Cardiac fibroblast (primary cell): ENCODE data around the gene FTCD.
A peak's percentile ranks its signal among the peaks of the same experiment; 100 is the strongest.

Source experiments
- DNase-seq, 2 donors: peaks; one replicate each; pipeline versions ENCODE4 v3.0.0 to v3.0.0-alpha.2; 2010; ENCODE audit warnings: low read depth in 2 of 2
- H3K4me3 ChIP-seq, 2 donors: replicated peaks in 1 of 2; 1 replicate in 1 of 2; 2 replicates in 1 of 2; pipeline ENCODE4 v1.5.1; 2011; ENCODE audit warnings: low read depth in 2 of 2, low read length in 2 of 2, mild to moderate bottlenecking in 2 of 2, moderate library complexity in 1 of 2
- CTCF ChIP-seq: IDR thresholded peaks from one replicate; pipeline ENCODE4 v1.5.1; 2011; ENCODE audit warnings: low read depth, mild to moderate bottlenecking, low read length, inconsistent platforms

Gene FTCD

GRCh38 chr21:46138383-46138970 lies 16.9 kb downstream of the FTCD start:
- no peak for DNase-seq
- no peak overlapping the region for H3K4me3 ChIP-seq
- no peak for TF ChIP-seq CTCF

- no peak overlapping the region for H3K4me3 ChIP-seq
- no peak for TF ChIP-seq CTCF
- DNase-seq, result no peak
These were observed 17.5 kb downstream of the FTCD start for GRCh38 chr21:46137908-46138307.

- no peak for TF ChIP-seq CTCF
- H3K4me3 ChIP-seq, result no peak overlapping the region
- no peak for DNase-seq
These were observed 18.5 kb downstream of the FTCD start for GRCh38 chr21:46136739-46137349.

GRCh38 chr21:46135782-46136395 lies 19.5 kb downstream of the FTCD start:
- no peak for DNase-seq

GRCh38 chr21:46131838-46132651 lies 23.3 kb downstream of the FTCD start:
- TF ChIP-seq CTCF, result no peak
- H3K4me3 ChIP-seq, result no peak overlapping the region
- DNase-seq, result no peak

More at GRCh38 chr21:46135782-46136395, 19.5 kb downstream of the FTCD start:
- no peak overlapping the region for H3K4me3 ChIP-seq
- peak; percentile 21 for TF ChIP-seq CTCF

GRCh38 chr21:46131588-46131837 lies 23.9 kb downstream of the FTCD start:
- peak in 1 of 2 donors; percentile 27 for DNase-seq
- TF ChIP-seq CTCF, result no peak
- H3K4me3 ChIP-seq, result no peak overlapping the region
